Measurements from ENCODE around the gene DGKI. TPM values are rescaled to one million over a fixed set of nuclear protein-coding genes. Genes with fewer than 3 reads are reported as not detected.

Gene DGKI
- total RNA-seq, 1 donor from 2014 or later = 3.1 TPM

- Mint-ChIP-seq H3K36me3 (ENCODE audit: unreplicated experiment) (peaks cover 2% of the 10 kb centered on the region), H3K27me3 (ENCODE audit: unreplicated experiment) (no peaks in the 10 kb centered on the region), H3K4me3 (ENCODE audit: unreplicated experiment) (no peak overlapping the region), H3K9me3 (ENCODE audit: unreplicated experiment) (no peaks in the 10 kb centered on the region), H3K4me1 (ENCODE audit: unreplicated experiment) (peaks cover 23% of the 10 kb centered on the region), H3K27ac (ENCODE audit: unreplicated experiment) (no peak overlapping the region)
- DNase-seq (ENCODE audit: extremely low spot score, unreplicated experiment) = no peak
- no peak for TF ChIP-seq CTCF (IDR thresholded peaks at IDR 0.05)
Measured at GRCh38 chr7:137694405-137694804, 152.4 kb downstream of the DGKI start.

GRCh38 chr7:137692399-137692798, 154.4 kb downstream of the DGKI start:
- H3K4me1 Mint-ChIP-seq (ENCODE audit: unreplicated experiment) = peaks cover 33% of the 10 kb centered on the region
- no peaks in the 10 kb centered on the region for H3K27me3 Mint-ChIP-seq (ENCODE audit: unreplicated experiment)
- H3K36me3 Mint-ChIP-seq (ENCODE audit: unreplicated experiment) = no peaks in the 10 kb centered on the region
- no peak overlapping the region for H3K4me3 Mint-ChIP-seq (ENCODE audit: unreplicated experiment)
- TF ChIP-seq CTCF (IDR thresholded peaks at IDR 0.05) = no peak
- no peak overlapping the region for H3K27ac Mint-ChIP-seq (ENCODE audit: unreplicated experiment)
- no peak for DNase-seq (ENCODE audit: extremely low spot score, unreplicated experiment)
- no peaks in the 10 kb centered on the region for H3K9me3 Mint-ChIP-seq (ENCODE audit: unreplicated experiment)

GRCh38 chr7:137691566-137691965, 155.2 kb downstream of the DGKI start:
- H3K9me3 Mint-ChIP-seq (ENCODE audit: unreplicated experiment) = no peaks in the 10 kb centered on the region
- peaks cover 28% of the 10 kb centered on the region for H3K4me1 Mint-ChIP-seq (ENCODE audit: unreplicated experiment)
- no peak overlapping the region for H3K4me3 Mint-ChIP-seq (ENCODE audit: unreplicated experiment)
- DNase-seq (ENCODE audit: extremely low spot score, unreplicated experiment) = no peak
- H3K27me3 Mint-ChIP-seq (ENCODE audit: unreplicated experiment) = no peaks in the 10 kb centered on the region
- no peak overlapping the region for H3K27ac Mint-ChIP-seq (ENCODE audit: unreplicated experiment)
- no peak for TF ChIP-seq CTCF (IDR thresholded peaks at IDR 0.05)
- H3K36me3 Mint-ChIP-seq (ENCODE audit: unreplicated experiment) = no peaks in the 10 kb centered on the region

GRCh38 chr7:137690635-137691034, 156.1 kb downstream of the DGKI start:
- no peaks in the 10 kb centered on the region for H3K27me3 Mint-ChIP-seq (ENCODE audit: unreplicated experiment)
- no peaks in the 10 kb centered on the region for H3K36me3 Mint-ChIP-seq (ENCODE audit: unreplicated experiment)
- no peak overlapping the region for H3K27ac Mint-ChIP-seq (ENCODE audit: unreplicated experiment)
- no peaks in the 10 kb centered on the region for H3K9me3 Mint-ChIP-seq (ENCODE audit: unreplicated experiment)
- DNase-seq (ENCODE audit: extremely low spot score, unreplicated experiment) = no peak
- no peak for TF ChIP-seq CTCF (IDR thresholded peaks at IDR 0.05)
- peaks cover 25% of the 10 kb centered on the region for H3K4me1 Mint-ChIP-seq (ENCODE audit: unreplicated experiment)
- H3K4me3 Mint-ChIP-seq (ENCODE audit: unreplicated experiment) = no peak overlapping the region

- Mint-ChIP-seq H3K4me3 (ENCODE audit: unreplicated experiment) (no peak overlapping the region), H3K27ac (ENCODE audit: unreplicated experiment) (no peak overlapping the region), H3K4me1 (ENCODE audit: unreplicated experiment) (peaks cover 24% of the 10 kb centered on the region), H3K36me3 (ENCODE audit: unreplicated experiment) (no peaks in the 10 kb centered on the region), H3K9me3 (ENCODE audit: unreplicated experiment) (no peaks in the 10 kb centered on the region), H3K27me3 (ENCODE audit: unreplicated experiment) (no peaks in the 10 kb centered on the region)
- DNase-seq (ENCODE audit: extremely low spot score, unreplicated experiment) = no peak
- TF ChIP-seq CTCF (IDR thresholded peaks at IDR 0.05) = no peak
Measured at GRCh38 chr7:137689761-137690160, 157.0 kb downstream of the DGKI start.

All from osteocyte (in vitro differentiated cells).